AG10803 (cell line): ENCODE data around the gene FRMD4A.
A peak's percentile ranks its signal among the peaks of the same experiment; 100 is the strongest.

Experiments
- DNase-seq: peaks from one replicate; pipeline ENCODE4 v3.0.0; 2010; ENCODE audit warnings: low read depth
- H3K4me3 ChIP-seq: 2 replicates; pipeline ENCODE4 v1.5.1; 2011; ENCODE audit warnings: mild to moderate bottlenecking, low read length, control low read depth
- TF ChIP-seq, protein P1 (sequence below): conservative IDR thresholded peaks from 2 replicates; pipeline ENCODE4 v1.5.1; 2011; ENCODE audit warnings: mild to moderate bottlenecking, low read length, control low read depth, inconsistent platforms

FRMD4A gene

DNA sequence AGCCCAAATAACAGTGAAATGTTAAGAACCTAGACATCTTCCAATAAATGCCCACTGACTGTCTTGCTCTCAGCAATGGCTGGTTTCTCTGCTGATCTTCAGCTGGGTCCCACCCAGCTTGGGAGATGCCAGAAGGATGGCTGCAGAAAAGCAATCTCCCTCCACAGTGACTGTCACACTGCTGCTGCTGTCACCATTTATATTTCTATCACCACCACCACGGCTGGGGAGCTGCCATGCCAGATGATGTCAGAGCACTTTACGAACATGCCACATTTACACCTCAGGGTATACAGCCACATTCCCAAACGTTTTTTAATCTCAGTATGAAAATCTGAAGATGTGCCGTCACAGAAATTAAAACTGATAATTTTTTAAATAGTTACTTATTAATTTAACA lies 29.8 kb upstream of the FRMD4A start:
- TF ChIP-seq, protein P1, sequence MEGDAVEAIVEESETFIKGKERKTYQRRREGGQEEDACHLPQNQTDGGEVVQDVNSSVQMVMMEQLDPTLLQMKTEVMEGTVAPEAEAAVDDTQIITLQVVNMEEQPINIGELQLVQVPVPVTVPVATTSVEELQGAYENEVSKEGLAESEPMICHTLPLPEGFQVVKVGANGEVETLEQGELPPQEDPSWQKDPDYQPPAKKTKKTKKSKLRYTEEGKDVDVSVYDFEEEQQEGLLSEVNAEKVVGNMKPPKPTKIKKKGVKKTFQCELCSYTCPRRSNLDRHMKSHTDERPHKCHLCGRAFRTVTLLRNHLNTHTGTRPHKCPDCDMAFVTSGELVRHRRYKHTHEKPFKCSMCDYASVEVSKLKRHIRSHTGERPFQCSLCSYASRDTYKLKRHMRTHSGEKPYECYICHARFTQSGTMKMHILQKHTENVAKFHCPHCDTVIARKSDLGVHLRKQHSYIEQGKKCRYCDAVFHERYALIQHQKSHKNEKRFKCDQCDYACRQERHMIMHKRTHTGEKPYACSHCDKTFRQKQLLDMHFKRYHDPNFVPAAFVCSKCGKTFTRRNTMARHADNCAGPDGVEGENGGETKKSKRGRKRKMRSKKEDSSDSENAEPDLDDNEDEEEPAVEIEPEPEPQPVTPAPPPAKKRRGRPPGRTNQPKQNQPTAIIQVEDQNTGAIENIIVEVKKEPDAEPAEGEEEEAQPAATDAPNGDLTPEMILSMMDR, result no peak
- no peak overlapping the region for H3K4me3 ChIP-seq
- DNase-seq, result no peak

DNA sequence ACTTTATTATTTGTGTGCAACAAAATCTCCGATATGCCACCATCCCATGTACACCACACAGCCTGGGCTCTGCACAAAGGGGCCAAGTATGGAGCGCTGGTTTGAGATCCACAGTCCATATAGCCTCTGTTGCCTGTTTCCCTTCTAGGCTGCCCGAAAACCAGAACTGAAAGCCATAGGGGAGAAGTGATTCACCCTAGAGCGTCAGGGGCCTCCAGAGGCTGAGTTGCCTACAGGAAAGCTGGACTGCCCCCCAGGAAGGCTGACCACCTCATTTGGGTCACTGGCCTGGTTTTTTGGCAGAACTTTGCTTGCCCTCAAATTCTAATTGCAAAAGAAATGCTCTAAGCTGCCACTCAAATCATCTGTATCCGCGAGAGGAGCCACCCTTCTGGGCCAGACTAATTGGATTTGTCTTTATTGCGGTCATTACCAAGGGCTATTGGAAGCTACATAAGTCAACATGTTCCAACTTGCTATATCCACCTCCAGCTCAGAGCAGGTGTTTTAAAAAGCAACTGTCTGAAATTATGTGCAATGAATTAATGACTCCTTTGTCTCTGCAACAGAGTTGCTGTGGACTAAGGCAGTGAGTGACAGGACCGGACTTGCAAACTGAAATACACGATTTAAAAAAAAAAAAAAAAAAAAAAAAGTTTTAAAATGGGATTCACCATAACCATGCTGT lies 28.3 kb upstream of the FRMD4A start:
- no peak for DNase-seq
- H3K4me3 ChIP-seq, result no peak overlapping the region

DNA sequence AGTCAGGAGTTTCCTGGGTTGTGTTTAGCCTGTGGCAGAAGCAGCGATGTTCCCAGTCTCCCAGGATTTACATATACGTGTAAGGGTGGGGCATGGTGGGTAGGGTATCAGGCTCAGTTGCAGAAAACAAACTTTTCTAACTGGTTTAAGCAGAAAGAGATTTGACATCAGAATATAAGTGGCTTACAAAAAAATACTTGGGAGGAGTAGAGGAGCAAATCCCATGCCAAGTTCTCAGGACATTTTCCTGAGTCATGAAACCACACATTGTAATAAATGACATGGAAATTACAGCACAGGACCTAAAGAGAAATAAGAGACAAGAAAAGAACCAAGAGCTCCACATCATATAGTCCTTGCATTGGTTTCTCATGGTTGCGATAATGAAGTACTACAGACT lies 26.2 kb upstream of the FRMD4A start:
- H3K4me3 ChIP-seq, result no peak overlapping the region
- TF ChIP-seq, protein P1, result no peak
- DNase-seq, result peak; percentile 55

More for the DNA sequence above, 28.3 kb upstream of the FRMD4A start:
- TF ChIP-seq, protein P1, result no peak

DNA sequence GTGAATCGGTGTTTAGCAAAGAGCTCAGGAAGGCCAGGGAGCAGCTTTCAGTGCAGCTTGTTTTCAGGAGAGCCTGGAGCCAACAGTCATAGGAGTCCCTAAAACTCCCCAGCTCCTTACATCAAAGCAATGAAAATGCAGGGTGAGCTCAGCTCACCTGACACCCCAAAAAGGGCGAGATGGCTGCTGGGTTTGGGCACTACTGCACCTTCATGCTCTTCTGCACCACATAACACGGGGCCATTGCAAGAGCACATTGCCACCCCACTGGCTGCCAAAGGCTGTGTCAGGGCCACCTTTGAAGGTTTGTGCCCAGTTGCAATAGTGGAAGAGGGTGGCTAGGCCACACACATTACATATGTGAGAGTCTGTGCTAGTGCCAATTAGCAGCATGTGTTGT lies 25.0 kb upstream of the FRMD4A start:
- TF ChIP-seq, protein P1, result no peak
- no peak overlapping the region for H3K4me3 ChIP-seq
- no peak for DNase-seq

DNA sequence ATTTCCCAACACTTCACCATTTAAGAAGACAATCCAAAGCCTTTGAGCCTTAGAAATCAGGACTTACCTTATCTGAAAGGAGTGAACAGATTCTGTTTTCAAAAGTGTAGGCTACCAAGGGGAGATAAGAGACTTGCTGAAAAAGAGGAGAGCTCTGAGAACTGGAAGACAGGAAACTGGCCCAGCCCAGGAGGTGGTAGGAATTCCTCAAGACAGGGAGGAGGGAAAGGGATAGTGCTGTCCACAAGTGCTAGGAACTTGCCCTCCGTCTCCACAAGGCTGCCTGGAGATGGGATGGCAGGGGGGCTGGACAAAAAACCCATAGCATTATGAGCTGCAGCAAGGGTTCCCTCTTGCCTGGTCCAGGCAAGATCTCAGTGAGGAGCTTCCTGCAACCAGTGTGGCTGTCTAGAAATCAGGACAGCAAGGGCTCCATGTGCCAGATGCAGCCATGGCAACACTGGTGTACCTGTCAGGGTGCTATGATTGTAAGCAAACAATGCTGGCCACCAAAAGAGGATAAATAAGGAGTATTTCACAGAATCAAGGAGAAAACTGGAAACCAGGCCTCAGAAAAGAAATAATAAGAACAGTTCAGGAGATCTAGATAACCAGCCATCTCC lies 22.7 kb upstream of the FRMD4A start:
- no peak for DNase-seq
- no peak overlapping the region for H3K4me3 ChIP-seq
- TF ChIP-seq, protein P1, result no peak

GRCh38 chr10:14350006-14350405 lies 19.3 kb upstream of the FRMD4A start:
- TF ChIP-seq, protein P1, result no peak
- DNase-seq, result no peak
- no peak overlapping the region for H3K4me3 ChIP-seq

- H3K4me3 ChIP-seq, result no peak overlapping the region
- TF ChIP-seq, protein P1, result no peak
- DNase-seq, result no peak
Measured at GRCh38 chr10:14349081-14349480, 18.4 kb upstream of the FRMD4A start.
